ENCODE measurements around the gene ANKRD31. TPM values are rescaled to one million over a fixed set of nuclear protein-coding genes. Genes with fewer than 3 reads are reported as not detected.

ANKRD31 gene
- total and polyA plus RNA-seq, 5 donors = 0.05 to 0.31 (median 0.14) TPM

GRCh38 chr5:75034137-75034739 is 202.4 kb downstream of the ANKRD31 start:
- no peak overlapping the region for H3K4me3 ChIP-seq (ENCODE audit: low read length)
- WGBS = 75% methylated on average over 6 of the region's 6 CpGs
- no peaks in the 10 kb centered on the region for H3K9me3 ChIP-seq (ENCODE audit: control insufficient read depth, low read length)
- intact Hi-C loops (cut with DNase I) = no loop called here
- no peak overlapping the region for H3K27ac ChIP-seq (ENCODE audit: low read length)
- DNase-seq (no peak), ATAC-seq (no peak)
- no peaks in the 10 kb centered on the region for H3K4me1 ChIP-seq (ENCODE audit: control insufficient read depth, insufficient read depth, low read length)
- no peaks in the 10 kb centered on the region for H3K27me3 ChIP-seq (ENCODE audit: control insufficient read depth, insufficient read depth)

GRCh38 chr5:75031366-75031765 is 205.3 kb downstream of the ANKRD31 start:
- H3K4me1 ChIP-seq (ENCODE audit: control insufficient read depth, insufficient read depth, low read length) = no peaks in the 10 kb centered on the region
- 39% methylated on average over 3 of the region's 3 CpGs for WGBS
- no peak overlapping the region for H3K27ac ChIP-seq (ENCODE audit: low read length)
- DNase-seq (no peak), ATAC-seq (no peak)
- no peak overlapping the region for H3K4me3 ChIP-seq (ENCODE audit: low read length)
- intact Hi-C loops (cut with DNase I) = no loop called here
- H3K27me3 ChIP-seq (ENCODE audit: control insufficient read depth, insufficient read depth) = no peaks in the 10 kb centered on the region
- no peaks in the 10 kb centered on the region for H3K9me3 ChIP-seq (ENCODE audit: control insufficient read depth, low read length)

GRCh38 chr5:75028090-75028489 is 208.6 kb downstream of the ANKRD31 start:
- H3K9me3 ChIP-seq (ENCODE audit: control insufficient read depth, low read length) = no peaks in the 10 kb centered on the region
- ATAC-seq = no peak
- H3K4me3 ChIP-seq (ENCODE audit: low read length) = no peak overlapping the region
- no peaks in the 10 kb centered on the region for H3K4me1 ChIP-seq (ENCODE audit: control insufficient read depth, insufficient read depth, low read length)
- no peak for DNase-seq
- no peak overlapping the region for H3K27ac ChIP-seq (ENCODE audit: low read length)
- intact Hi-C loops (cut with DNase I) = no loop called here
- 94% methylated on average over 3 of the region's 3 CpGs for WGBS
- no peaks in the 10 kb centered on the region for H3K27me3 ChIP-seq (ENCODE audit: control insufficient read depth, insufficient read depth)

GRCh38 chr5:75023368-75024159 is 213.1 kb downstream of the ANKRD31 start:
- no peak for ATAC-seq
- Histone ChIP-seq H3K4me3 (ENCODE audit: low read length) (no peak overlapping the region), H3K9me3 (ENCODE audit: control insufficient read depth, low read length) (no peaks in the 10 kb centered on the region), H3K27ac (ENCODE audit: low read length) (no peak overlapping the region), H3K27me3 (ENCODE audit: control insufficient read depth, insufficient read depth) (no peaks in the 10 kb centered on the region), H3K4me1 (ENCODE audit: control insufficient read depth, insufficient read depth, low read length) (no peaks in the 10 kb centered on the region)
- DNase-seq = no peak
- intact Hi-C loops (cut with DNase I) = no loop called here
- 62% methylated on average over 9 of the region's 9 CpGs for WGBS

- WGBS = 81% methylated on average over 4 of the region's 4 CpGs
- Histone ChIP-seq H3K27me3 (ENCODE audit: control insufficient read depth, insufficient read depth) (no peaks in the 10 kb centered on the region), H3K4me3 (ENCODE audit: low read length) (no peak overlapping the region), H3K9me3 (ENCODE audit: control insufficient read depth, low read length) (no peaks in the 10 kb centered on the region), H3K4me1 (ENCODE audit: control insufficient read depth, insufficient read depth, low read length) (no peaks in the 10 kb centered on the region), H3K27ac (ENCODE audit: low read length) (no peak overlapping the region)
- DNase-seq = no peak
- ATAC-seq = no peak
- intact Hi-C loops (cut with DNase I) = no loop called here
Observed at GRCh38 chr5:75021800-75022199, 214.9 kb downstream of the ANKRD31 start.

GRCh38 chr5:75021219-75021618 is 215.5 kb downstream of the ANKRD31 start:
- DNase-seq (no peak), ATAC-seq (no peak)
- WGBS = 41% methylated on average over 3 of the region's 3 CpGs
- Histone ChIP-seq H3K4me3 (ENCODE audit: low read length) (no peak overlapping the region), H3K9me3 (ENCODE audit: control insufficient read depth, low read length) (no peaks in the 10 kb centered on the region), H3K27me3 (ENCODE audit: control insufficient read depth, insufficient read depth) (no peaks in the 10 kb centered on the region), H3K27ac (ENCODE audit: low read length) (no peak overlapping the region), H3K4me1 (ENCODE audit: control insufficient read depth, insufficient read depth, low read length) (no peaks in the 10 kb centered on the region)
- intact Hi-C loops (cut with DNase I) = no loop called here

- H3K9me3 ChIP-seq (ENCODE audit: control insufficient read depth, low read length) = no peaks in the 10 kb centered on the region
- H3K27ac ChIP-seq (ENCODE audit: low read length) = no peak overlapping the region
- DNase-seq = no peak
- no peak overlapping the region for H3K4me3 ChIP-seq (ENCODE audit: low read length)
- no peak for ATAC-seq
- H3K4me1 ChIP-seq (ENCODE audit: control insufficient read depth, insufficient read depth, low read length) = no peaks in the 10 kb centered on the region
- no peaks in the 10 kb centered on the region for H3K27me3 ChIP-seq (ENCODE audit: control insufficient read depth, insufficient read depth)
- intact Hi-C loops (cut with DNase I) = no loop called here
- 85% methylated on average over 10 of the region's 10 CpGs for WGBS
Observed at GRCh38 chr5:75020016-75020656, 216.5 kb downstream of the ANKRD31 start.

GRCh38 chr5:75018805-75019587 is 217.7 kb downstream of the ANKRD31 start:
- H3K27me3 ChIP-seq (ENCODE audit: control insufficient read depth, insufficient read depth) = no peaks in the 10 kb centered on the region
- no peaks in the 10 kb centered on the region for H3K9me3 ChIP-seq (ENCODE audit: control insufficient read depth, low read length)
- 70% methylated on average over 7 of the region's 7 CpGs for WGBS

More at GRCh38 chr5:75018805-75019587, 217.7 kb downstream of the ANKRD31 start:
- no peak for DNase-seq
- ATAC-seq = no peak
- intact Hi-C loops (cut with DNase I) = no loop called here
- no peak overlapping the region for H3K4me3 ChIP-seq (ENCODE audit: low read length)
- no peaks in the 10 kb centered on the region for H3K4me1 ChIP-seq (ENCODE audit: control insufficient read depth, insufficient read depth, low read length)
- H3K27ac ChIP-seq (ENCODE audit: low read length) = no peak overlapping the region

Other genes starting within 250 kb of the ANKRD31 start
- gene GCNT4, start 184.3 kb downstream of the ANKRD31 start, total RNA-seq = under 1 TPM; 0.26 to 0.34 (median 0.31) TPM
- gene GCNT4, start 184.3 kb downstream of the ANKRD31 start, polyA plus RNA-seq = 0.27 TPM
- gene HMGCR, start 100.3 kb upstream of the ANKRD31 start, total RNA-seq = 10 to 100 TPM in 3 of 4 donors, 1 to 10 TPM in 1; 8.1 to 16.0 (median 10.9) TPM
- gene HMGCR, start 100.3 kb upstream of the ANKRD31 start, polyA plus RNA-seq = 4.3 TPM

Data from right cardiac atrium (tissue), 5 donors.